Stimulated activated CD4-positive, alpha-beta T cell treated with anti-CD3 and anti-CD28 coated beads, TNF-alpha, amount 100 ng/mL, for 1 hour (primary cell): ENCODE results near the gene SCAF4.
"Not testable (repeated sequence)": the region's sequence is repeated elsewhere in the genome, so short reads cannot be mapped to it uniquely, and the experiment has no call there.

ENCODE experiments used
- DNase-seq, 3 donors: peaks; one replicate each; pipeline ENCODE4 v3.0.0-alpha.2; 2020; ENCODE audit warnings: low read depth in 3 of 3, low spot score in 1 of 3

Gene SCAF4

DNA sequence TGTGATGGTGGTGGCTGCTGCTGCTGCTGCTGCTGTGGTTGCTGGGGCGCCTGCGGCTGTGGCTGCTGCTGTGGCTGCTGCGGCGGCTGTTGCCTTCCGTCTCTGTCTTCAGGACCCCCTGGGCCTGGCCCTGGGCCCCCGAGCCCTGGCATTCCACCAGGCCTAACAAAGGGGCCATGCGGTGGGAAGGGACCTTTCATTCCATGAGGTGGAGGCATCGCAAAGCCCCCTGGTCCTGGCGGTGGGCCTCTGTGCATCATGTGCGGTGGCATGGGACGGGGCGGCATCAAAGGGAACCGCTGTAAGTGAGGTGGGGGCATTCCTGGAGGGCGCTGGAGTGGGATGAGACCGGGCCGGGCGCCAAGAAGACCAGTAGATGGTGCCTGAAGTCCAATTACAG is 60.0 kb downstream of the SCAF4 start:
- DNase-seq: no peak

GRCh38 chr21:31671146-31671716 is 60.7 kb downstream of the SCAF4 start:
- no peak for DNase-seq

DNA sequence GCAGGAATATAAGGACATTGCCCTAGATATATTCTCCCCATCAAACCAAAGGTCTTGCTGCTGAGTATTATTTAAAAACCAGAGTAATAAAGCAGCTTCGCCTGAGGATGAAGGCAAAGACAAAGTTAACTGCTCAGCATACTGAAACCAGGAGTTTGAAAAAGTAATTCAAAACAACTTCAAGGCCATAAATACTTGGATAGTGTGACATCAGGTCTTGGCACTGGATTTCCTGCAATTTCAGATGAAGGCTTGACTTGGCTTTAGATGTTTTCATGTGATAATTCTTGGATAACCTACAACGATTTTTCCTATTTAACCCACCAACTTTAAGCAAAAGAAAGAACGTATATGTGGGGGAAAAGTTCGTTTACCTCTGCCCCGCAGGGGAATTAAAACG is 61.8 kb downstream of the SCAF4 start:
- no peak for DNase-seq

DNA sequence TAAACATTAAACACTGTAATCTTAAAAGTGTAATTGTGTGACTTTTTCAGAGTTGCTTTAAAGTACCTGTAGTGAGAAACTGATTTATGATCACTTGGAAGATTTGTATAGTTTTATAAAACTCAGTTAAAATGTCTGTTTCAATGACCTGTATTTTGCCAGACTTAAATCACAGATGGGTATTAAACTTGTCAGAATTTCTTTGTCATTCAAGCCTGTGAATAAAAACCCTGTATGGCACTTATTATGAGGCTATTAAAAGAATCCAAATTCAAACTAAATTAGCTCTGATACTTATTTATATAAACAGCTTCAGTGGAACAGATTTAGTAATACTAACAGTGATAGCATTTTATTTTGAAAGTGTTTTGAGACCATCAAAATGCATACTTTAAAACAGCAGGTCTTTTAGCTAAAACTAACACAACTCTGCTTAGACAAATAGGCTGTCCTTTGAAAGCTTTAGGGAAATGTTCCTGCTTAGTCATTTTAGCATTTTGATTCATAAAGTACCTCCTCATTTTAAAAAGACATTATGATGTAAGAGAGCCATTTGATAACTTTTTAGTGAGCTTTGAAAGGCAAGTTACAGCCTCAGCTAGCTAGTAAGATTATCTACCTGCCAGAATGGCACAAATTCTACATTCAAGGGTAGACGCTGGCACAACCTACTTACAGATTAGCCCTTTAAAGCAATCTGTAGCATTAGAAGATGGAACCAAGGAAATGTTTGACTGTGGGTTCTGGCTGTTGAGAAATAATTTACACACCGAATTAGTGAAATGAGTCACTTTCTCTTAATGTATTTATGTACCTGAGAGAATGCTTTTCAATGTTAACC is 63.0 kb downstream of the SCAF4 start:
- no peak for DNase-seq

- no peak for DNase-seq
These were observed 64.3 kb downstream of the SCAF4 start for GRCh38 chr21:31667639-31668038.

- DNase-seq: no peak
These were observed 64.8 kb downstream of the SCAF4 start for GRCh38 chr21:31667132-31667531.

DNA sequence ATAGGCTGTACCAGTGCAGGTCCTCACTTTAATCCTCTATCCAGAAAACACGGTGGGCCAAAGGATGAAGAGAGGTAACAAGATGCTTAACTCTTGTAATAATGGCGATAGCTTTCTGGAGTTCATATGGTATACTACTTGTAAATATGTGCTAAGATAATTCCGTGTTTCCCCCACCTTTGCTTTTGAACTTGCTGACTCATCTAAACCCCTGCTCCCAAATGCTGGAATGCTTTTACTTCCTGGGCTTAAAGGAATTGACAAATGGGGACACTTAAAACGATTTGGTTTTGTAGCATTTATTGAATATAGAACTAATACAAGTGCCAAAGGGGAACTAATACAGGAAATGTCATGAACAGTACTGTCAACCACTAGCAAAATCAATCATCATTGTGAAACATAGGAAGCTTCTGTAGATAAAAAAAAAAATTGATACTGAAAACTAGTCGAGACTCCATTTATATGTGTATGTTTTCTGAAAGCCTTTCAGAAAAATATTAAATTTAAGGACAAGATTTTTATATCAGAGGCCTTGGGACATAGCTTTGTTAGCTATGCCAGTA is 65.4 kb downstream of the SCAF4 start:
- no peak for DNase-seq

GRCh38 chr21:31665869-31666268 is 66.0 kb downstream of the SCAF4 start:
- DNase-seq: not testable (repeated sequence)

- no peak for DNase-seq
These were observed 66.5 kb downstream of the SCAF4 start for GRCh38 chr21:31665397-31665796.

- no peak for DNase-seq
These were observed 68.2 kb downstream of the SCAF4 start for GRCh38 chr21:31663584-31664249.

DNA sequence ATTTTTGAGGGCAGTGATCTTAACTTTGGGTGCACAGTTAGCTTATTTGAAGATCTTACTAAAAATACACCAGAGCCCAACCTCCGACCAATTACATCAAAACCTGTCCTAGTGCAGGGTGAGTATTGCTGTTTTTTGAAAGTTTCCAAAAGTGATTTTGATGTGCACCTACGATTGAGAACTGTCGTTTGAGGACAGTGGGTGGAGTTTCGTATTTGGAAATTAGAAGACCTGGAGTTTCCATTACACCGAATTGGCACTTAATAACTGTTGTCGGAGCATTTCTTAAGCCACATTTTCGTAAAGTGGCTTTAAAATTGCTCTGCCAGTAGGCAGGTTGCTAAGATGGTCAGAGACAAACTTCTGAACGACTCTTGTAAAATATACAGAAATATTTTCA is 71.3 kb downstream of the SCAF4 start:
- DNase-seq: no peak

GRCh38 chr21:31660259-31660565 is 71.7 kb downstream of the SCAF4 start:
- DNase-seq: no peak

- DNase-seq: peak; percentile 93 to 94 (median 93)
These were observed 72.2 kb downstream of the SCAF4 start, which contains the start of gene SOD1 for GRCh38 chr21:31659536-31660258. Gene SOD1 (plus strand): TSS chr21:31659693. CDS start chr21:31659770, 77 bp downstream.

GRCh38 chr21:31659286-31659535 is 72.7 kb downstream of the SCAF4 start:
- no peak for DNase-seq

- no peak for DNase-seq
These were observed 73.9 kb downstream of the SCAF4 start for GRCh38 chr21:31658053-31658452.

- no peak for DNase-seq
These were observed 75.5 kb downstream of the SCAF4 start for GRCh38 chr21:31656199-31657095.

GRCh38 chr21:31654821-31655580 is 76.9 kb downstream of the SCAF4 start:
- DNase-seq: not testable (repeated sequence)

DNA sequence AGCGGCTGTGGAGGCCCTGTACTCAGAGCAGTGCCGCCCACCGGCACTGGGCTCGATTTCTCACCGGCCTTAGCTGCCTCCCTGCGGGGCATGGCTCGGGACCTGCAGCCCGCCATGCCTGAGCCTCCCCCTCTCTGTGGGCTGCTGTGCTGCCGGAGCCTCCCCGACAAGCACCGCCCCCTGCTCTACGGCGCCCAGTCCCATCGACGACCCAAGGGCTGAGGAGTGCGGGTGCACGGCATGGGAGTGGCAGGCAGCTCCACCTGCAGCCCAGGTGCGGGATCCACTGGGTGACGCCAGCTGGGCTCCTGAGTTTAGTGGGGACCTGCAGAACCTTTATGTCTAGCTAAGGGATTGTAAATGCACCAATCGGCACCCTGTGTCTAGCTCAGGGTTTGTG is 77.6 kb downstream of the SCAF4 start:
- no peak for DNase-seq

GRCh38 chr21:31651491-31651890 is 80.4 kb downstream of the SCAF4 start:
- not testable (repeated sequence) for DNase-seq

GRCh38 chr21:31650930-31651329 is 81.0 kb downstream of the SCAF4 start:
- no peak for DNase-seq
